Colon (tissue), 2 donors: ENCODE data around the gene COL2A1.

Experiments
- FAIRE-seq: peaks from 2 replicates; lab custom pipeline; 2012; peaks lifted over from hg19 to GRCh38; lab: Jason Lieb, UNC
- donor health status: control.
- donor health status: control.

COL2A1 gene

GRCh38 chr12:48012070-48012469 lies 7.8 kb upstream of the COL2A1 start:
- no peak for FAIRE-seq

- no peak for FAIRE-seq
Measured at GRCh38 chr12:48010366-48010970, 6.2 kb upstream of the COL2A1 start.

- no peak for FAIRE-seq
Measured at GRCh38 chr12:48009471-48009870, 5.2 kb upstream of the COL2A1 start.

GRCh38 chr12:48008950-48009349 lies 4.7 kb upstream of the COL2A1 start:
- FAIRE-seq, result no peak

- FAIRE-seq, result no peak
Measured at GRCh38 chr12:48008349-48008748, 4.1 kb upstream of the COL2A1 start.

GRCh38 chr12:48007206-48007605 lies 2.9 kb upstream of the COL2A1 start:
- FAIRE-seq, result no peak

- FAIRE-seq, result no peak
Measured at GRCh38 chr12:48005750-48006021, 1.4 kb upstream of the COL2A1 start.

GRCh38 chr12:48005001-48005749 lies 899 bp upstream of the COL2A1 start:
- no peak for FAIRE-seq

GRCh38 chr12:48003226-48004052 lies 837 bp downstream of the COL2A1 start:
- FAIRE-seq, result no peak

- no peak for FAIRE-seq
Measured at GRCh38 chr12:48002773-48003218, 1.5 kb downstream of the COL2A1 start.

GRCh38 chr12:48002414-48002730 lies 1.9 kb downstream of the COL2A1 start:
- FAIRE-seq, result no peak

- FAIRE-seq, result no peak
Measured at GRCh38 chr12:48001505-48002413, 2.5 kb downstream of the COL2A1 start.

- FAIRE-seq, result no peak
Measured at GRCh38 chr12:48000878-48001504, 3.3 kb downstream of the COL2A1 start.

- FAIRE-seq, result no peak
Measured at GRCh38 chr12:47999816-48000215, 4.5 kb downstream of the COL2A1 start.

- no peak for FAIRE-seq
Measured at GRCh38 chr12:47997321-47997720, 7.0 kb downstream of the COL2A1 start.

- FAIRE-seq, result no peak
Measured at GRCh38 chr12:47995981-47996401, 8.3 kb downstream of the COL2A1 start.

GRCh38 chr12:47993491-47993890 lies 10.8 kb downstream of the COL2A1 start:
- FAIRE-seq, result no peak

- no peak for FAIRE-seq
Measured at GRCh38 chr12:47992776-47993175, 11.5 kb downstream of the COL2A1 start.

GRCh38 chr12:47991106-47992061 lies 12.9 kb downstream of the COL2A1 start:
- no peak for FAIRE-seq

- no peak for FAIRE-seq
Measured at GRCh38 chr12:47990351-47991105, 13.7 kb downstream of the COL2A1 start.
